Activated T-helper 2 cell treated with anti-CD3 and anti-CD28 coated beads, Interferon-gamma antibody, Interleukin-2, Interleukin-4, amounts not matched to agents 10 μg/mL and 5 μg/mL and 100 μg/mL, durations not matched to agents 14 hours and 24 hours and 36 hours (primary cell): ENCODE results near the gene WHAMM. TPM values are rescaled to one million over a fixed set of nuclear protein-coding genes. Genes with fewer than 3 reads are reported as not detected.
A peak's percentile ranks its signal among the peaks of the same experiment; 100 is the strongest.

Experiments
- DNase-seq: peaks from one replicate; pipeline ENCODE4 v3.0.0; 2021; ENCODE audit warnings: low spot score
- H3K27ac Mint-ChIP-seq: one replicate; pipeline ENCODE4 v1.8.0; 2021; ENCODE audit warnings: mixed read lengths
- H3K27me3 Mint-ChIP-seq: one replicate; pipeline ENCODE4 v1.8.0; 2021; ENCODE audit warnings: low read depth, mixed read lengths
- H3K36me3 Mint-ChIP-seq: one replicate; pipeline ENCODE4 v1.8.0; 2021; ENCODE audit warnings: low read depth, mixed read lengths
- H3K4me1 Mint-ChIP-seq: one replicate; pipeline ENCODE4 v1.8.0; 2021; ENCODE audit warnings: low read depth, mixed read lengths
- H3K4me3 Mint-ChIP-seq: one replicate; pipeline ENCODE4 v1.8.0; 2021; ENCODE audit warnings: low read depth, mild to moderate bottlenecking, moderate library complexity, mixed read lengths
- H3K9me3 Mint-ChIP-seq: one replicate; pipeline ENCODE4 v1.8.0; 2021; ENCODE audit warnings: mixed read lengths
- intact Hi-C: fragments of 100-400 bp; cut with micrococcal nuclease; formaldehyde crosslinking; loops from one replicate; pipeline ENCODE4 v1.15.1; 2023
- total RNA-seq: library from RNA; stranded (reverse); gene quantifications from 2 replicates; pipeline ENCODE4 v1.2.3, GENCODE V29; 2022

WHAMM gene
- total RNA-seq, 1 donor from 2014 or later, result 4.2 TPM

GRCh38 chr15:82832601-82833361, 23.4 kb downstream of the WHAMM start:
- no peaks in the 10 kb centered on the region for H3K27me3 Mint-ChIP-seq
- intact Hi-C loops, result loop anchor here (1.0 to 10.0 kb wide), 6 partner anchors 21 to 232 kb away; partner anchors contain the start of genes BTBD1, C15orf40 and RAMAC
- peak overlapping the region; percentile 49 for H3K4me3 Mint-ChIP-seq
- no peaks in the 10 kb centered on the region for H3K9me3 Mint-ChIP-seq
- peaks cover 46% of the 10 kb centered on the region for H3K4me1 Mint-ChIP-seq
- H3K36me3 Mint-ChIP-seq, result peaks cover 90% of the 10 kb centered on the region
- DNase-seq, result peak; percentile 30
- H3K27ac Mint-ChIP-seq, result peak overlapping the region; percentile 91

- H3K9me3 Mint-ChIP-seq, result no peaks in the 10 kb centered on the region
- peaks cover 90% of the 10 kb centered on the region for H3K36me3 Mint-ChIP-seq
- no peak for DNase-seq
- H3K4me3 Mint-ChIP-seq, result no peak overlapping the region
- intact Hi-C loops, result loop anchor here (2.0 to 10.0 kb wide), 5 partner anchors 117 to 231 kb away; partner anchors contain the start of genes BTBD1, C15orf40 and RAMAC
- H3K27me3 Mint-ChIP-seq, result no peaks in the 10 kb centered on the region
- peaks cover 42% of the 10 kb centered on the region for H3K4me1 Mint-ChIP-seq
- peak overlapping the region; percentile 91 for H3K27ac Mint-ChIP-seq
Measured at GRCh38 chr15:82833362-82833682, 23.9 kb downstream of the WHAMM start.

GRCh38 chr15:82835391-82835917, 26.0 kb downstream of the WHAMM start:
- no peak overlapping the region for H3K27ac Mint-ChIP-seq
- intact Hi-C loops, result loop anchor here (10.0 kb wide), 1 partner anchor 229 kb away; the partner anchor contains the start of gene BTBD1
- no peaks in the 10 kb centered on the region for H3K9me3 Mint-ChIP-seq
- peaks cover 31% of the 10 kb centered on the region for H3K4me1 Mint-ChIP-seq
- no peaks in the 10 kb centered on the region for H3K27me3 Mint-ChIP-seq
- H3K4me3 Mint-ChIP-seq, result no peak overlapping the region
- DNase-seq, result no peak
- peaks cover 88% of the 10 kb centered on the region for H3K36me3 Mint-ChIP-seq

- H3K4me1 Mint-ChIP-seq, result peaks cover 4% of the 10 kb centered on the region
- H3K4me3 Mint-ChIP-seq, result no peak overlapping the region
- no peak overlapping the region for H3K27ac Mint-ChIP-seq
- intact Hi-C loops, result loop anchor here (10.0 kb wide), 1 partner anchor 227 kb away; the partner anchor contains the start of gene BTBD1
- H3K36me3 Mint-ChIP-seq, result peaks cover 72% of the 10 kb centered on the region
- no peaks in the 10 kb centered on the region for H3K9me3 Mint-ChIP-seq
- H3K27me3 Mint-ChIP-seq, result no peaks in the 10 kb centered on the region
- no peak for DNase-seq
Measured at GRCh38 chr15:82838096-82838735, 28.8 kb downstream of the WHAMM start.

- Mint-ChIP-seq H3K4me3 (no peak overlapping the region), H3K27me3 (no peaks in the 10 kb centered on the region), H3K4me1 (peaks cover 1% of the 10 kb centered on the region), H3K9me3 (no peaks in the 10 kb centered on the region), H3K27ac (no peak overlapping the region), H3K36me3 (peaks cover 71% of the 10 kb centered on the region)
- intact Hi-C loops, result loop anchor here (10.0 kb wide), 1 partner anchor 226 kb away; the partner anchor contains the start of gene BTBD1
- DNase-seq, result no peak
Measured at GRCh38 chr15:82839136-82839535, 29.7 kb downstream of the WHAMM start.

GRCh38 chr15:82840166-82840565, 30.7 kb downstream of the WHAMM start:
- no peak overlapping the region for H3K4me3 Mint-ChIP-seq
- peaks cover 5% of the 10 kb centered on the region for H3K27me3 Mint-ChIP-seq
- H3K27ac Mint-ChIP-seq, result no peak overlapping the region
- H3K9me3 Mint-ChIP-seq, result no peaks in the 10 kb centered on the region
- intact Hi-C loops, result no loop called here
- peaks cover 69% of the 10 kb centered on the region for H3K36me3 Mint-ChIP-seq
- peaks cover 5% of the 10 kb centered on the region for H3K4me1 Mint-ChIP-seq
- no peak for DNase-seq

GRCh38 chr15:82843566-82843965, 34.1 kb downstream of the WHAMM start:
- no peak for DNase-seq
- intact Hi-C loops, result no loop called here
- Mint-ChIP-seq H3K4me3 (no peak overlapping the region), H3K36me3 (peaks cover 49% of the 10 kb centered on the region), H3K27ac (no peak overlapping the region), H3K4me1 (peaks cover 5% of the 10 kb centered on the region), H3K27me3 (peaks cover 7% of the 10 kb centered on the region), H3K9me3 (no peaks in the 10 kb centered on the region)

GRCh38 chr15:82845686-82846085, 36.3 kb downstream of the WHAMM start:
- DNase-seq, result no peak
- Mint-ChIP-seq H3K4me3 (no peak overlapping the region), H3K36me3 (peaks cover 47% of the 10 kb centered on the region), H3K27me3 (peaks cover 7% of the 10 kb centered on the region), H3K27ac (no peak overlapping the region), H3K4me1 (peaks cover 12% of the 10 kb centered on the region), H3K9me3 (no peaks in the 10 kb centered on the region)
- intact Hi-C loops, result loop anchor here (5.0 kb wide), 1 partner anchor 142 kb away; the partner anchor contains the start of gene RAMAC

- intact Hi-C loops, result loop anchor here (5.0 kb wide), 1 partner anchor 141 kb away; the partner anchor contains the start of gene RAMAC
- H3K4me1 Mint-ChIP-seq, result peaks cover 12% of the 10 kb centered on the region
- peaks cover 7% of the 10 kb centered on the region for H3K27me3 Mint-ChIP-seq
- H3K36me3 Mint-ChIP-seq, result peaks cover 45% of the 10 kb centered on the region
- no peaks in the 10 kb centered on the region for H3K9me3 Mint-ChIP-seq
- no peak for DNase-seq
- H3K27ac Mint-ChIP-seq, result no peak overlapping the region
- no peak overlapping the region for H3K4me3 Mint-ChIP-seq
Measured at GRCh38 chr15:82846621-82847020, 37.2 kb downstream of the WHAMM start.

- intact Hi-C loops, result loop anchor here (5.0 kb wide), 1 partner anchor 140 kb away; the partner anchor contains the start of gene RAMAC
- Mint-ChIP-seq H3K9me3 (no peaks in the 10 kb centered on the region), H3K4me1 (peaks cover 12% of the 10 kb centered on the region), H3K27me3 (peaks cover 7% of the 10 kb centered on the region), H3K27ac (no peak overlapping the region), H3K36me3 (peaks cover 47% of the 10 kb centered on the region), H3K4me3 (no peak overlapping the region)
- no peak for DNase-seq
Measured at GRCh38 chr15:82847703-82848102, 38.3 kb downstream of the WHAMM start.

GRCh38 chr15:82848241-82848993, 39.0 kb downstream of the WHAMM start:
- no peaks in the 10 kb centered on the region for H3K9me3 Mint-ChIP-seq
- no peak for DNase-seq

More at GRCh38 chr15:82848241-82848993, 39.0 kb downstream of the WHAMM start:
- Mint-ChIP-seq H3K4me1 (peaks cover 12% of the 10 kb centered on the region), H3K27me3 (peaks cover 7% of the 10 kb centered on the region), H3K4me3 (no peak overlapping the region), H3K36me3 (peaks cover 50% of the 10 kb centered on the region), H3K27ac (no peak overlapping the region)
- intact Hi-C loops, result loop anchor here (5.0 kb wide), 1 partner anchor 139 kb away; the partner anchor contains the start of gene RAMAC
